MCF 10A (cell line): ENCODE measurements around the gene TMEM221. TPM values are rescaled to one million over a fixed set of nuclear protein-coding genes. Genes with fewer than 3 reads are reported as not detected.

Source experiments
- BruUV-seq: library from RNA; stranded (reverse); fragments of 400-500 nt; replicated peaks from 2 replicates; lab custom pipeline; 2021; lab: Mats Ljungman, UMichigan
- CTCF ChIA-PET: fragments of 300-600 bp; sonication (Branson Sonifier 250); formaldehyde crosslinking; extraction: SDS; loops from one replicate; lab custom pipeline; 2021; ENCODE audit warnings: antibody characterized with exemption, inconsistent platforms; lab: Yijun Ruan, JAX
- POLR2A ChIA-PET: fragments of 300-600, 350-650 bp; sonication (Branson Sonifier 250); formaldehyde crosslinking; extraction: SDS; loops from one replicate; lab custom pipeline; 2020; ENCODE audit warnings: antibody characterized with exemption, inconsistent platforms; lab: Yijun Ruan, JAX
- DNase-seq: peaks from one replicate; pipeline ENCODE4 v3.0.0-alpha.2; 2018; ENCODE audit not compliant: unreplicated experiment
- H3K27ac Mint-ChIP-seq: one replicate; pipeline ENCODE4 v1.8.0; 2022; ENCODE audit warnings: mild to moderate bottlenecking, low read depth, mixed read lengths; ENCODE audit not compliant: unreplicated experiment
- H3K27me3 Mint-ChIP-seq: one replicate; pipeline ENCODE4 v1.8.0; 2022; ENCODE audit warnings: mixed read lengths; ENCODE audit not compliant: insufficient read depth, unreplicated experiment
- H3K36me3 Mint-ChIP-seq: one replicate; pipeline ENCODE4 v1.8.0; 2022; ENCODE audit warnings: mild to moderate bottlenecking, moderate library complexity, mixed read lengths; ENCODE audit not compliant: insufficient read depth, unreplicated experiment
- H3K4me1 Mint-ChIP-seq: one replicate; pipeline ENCODE4 v1.8.0; 2022; ENCODE audit warnings: mixed read lengths; ENCODE audit not compliant: insufficient read depth, unreplicated experiment
- H3K4me3 Mint-ChIP-seq: one replicate; pipeline ENCODE4 v1.8.0; 2022; ENCODE audit warnings: mild to moderate bottlenecking, moderate library complexity, mixed read lengths; ENCODE audit not compliant: unreplicated experiment
- H3K9me3 Mint-ChIP-seq: one replicate; pipeline ENCODE4 v1.8.0; 2022; ENCODE audit warnings: mixed read lengths; ENCODE audit not compliant: unreplicated experiment
- intact Hi-C: fragments of 100-400 bp; cut with micrococcal nuclease; formaldehyde crosslinking; loops from 2 replicates; pipeline ENCODE4 v1.14.1; 2022
- total RNA-seq: library from RNA; stranded (reverse); gene quantifications from 2 replicates; pipeline ENCODE4 v1.2.3, GENCODE V29; 2022
- TF ChIP-seq, protein P1 (sequence below): fragments of 200-600 bp; IDR thresholded peaks from one replicate; pipeline ENCODE4 v1.8.0; 2022; ENCODE audit warnings: antibody characterized with exemption, mild to moderate bottlenecking; ENCODE audit not compliant: unreplicated experiment

The TMEM221 gene
- total RNA-seq, 1 experiment from 2014 or later, result not detected

DNA sequence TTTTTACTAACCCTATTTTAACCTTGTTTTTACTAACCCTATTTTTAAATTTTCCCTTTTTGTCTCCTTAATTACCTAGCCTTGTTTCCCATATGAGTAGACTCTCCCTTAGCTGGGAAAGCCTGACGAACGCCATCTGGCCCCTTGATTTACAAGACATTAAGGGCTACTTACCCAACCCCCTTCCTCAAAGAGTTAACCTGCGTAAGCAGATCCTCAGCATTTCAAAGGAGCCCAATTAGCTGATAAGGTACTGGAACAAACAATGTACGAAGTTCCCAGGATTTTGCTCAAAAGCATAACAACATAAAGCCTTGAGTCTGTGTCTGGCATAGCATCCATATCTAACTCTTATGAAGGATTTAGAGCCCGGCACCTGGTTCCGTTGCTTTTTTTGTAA, 33.3 kb downstream of the TMEM221 start:
- DNase-seq, result no peak
- Mint-ChIP-seq H3K4me1 (peaks cover 10% of the 10 kb centered on the region), H3K27me3 (no peaks in the 10 kb centered on the region), H3K9me3 (no peaks in the 10 kb centered on the region), H3K36me3 (peaks cover 33% of the 10 kb centered on the region), H3K4me3 (no peak overlapping the region), H3K27ac (no peak overlapping the region)
- CTCF ChIA-PET, result interaction anchor here (1.2 kb wide), 1 partner anchor 66 kb away, joined by 4 read pairs; no protein-coding TSS in a partner anchor
- intact Hi-C loops, result no loop called here
- POLR2A ChIA-PET, result interaction anchor here (1.2 kb wide), 1 partner anchor 444 kb away, joined by 3 read pairs; no protein-coding TSS in a partner anchor
- no TSS peak for BruUV-seq
- TF ChIP-seq, protein P1, sequence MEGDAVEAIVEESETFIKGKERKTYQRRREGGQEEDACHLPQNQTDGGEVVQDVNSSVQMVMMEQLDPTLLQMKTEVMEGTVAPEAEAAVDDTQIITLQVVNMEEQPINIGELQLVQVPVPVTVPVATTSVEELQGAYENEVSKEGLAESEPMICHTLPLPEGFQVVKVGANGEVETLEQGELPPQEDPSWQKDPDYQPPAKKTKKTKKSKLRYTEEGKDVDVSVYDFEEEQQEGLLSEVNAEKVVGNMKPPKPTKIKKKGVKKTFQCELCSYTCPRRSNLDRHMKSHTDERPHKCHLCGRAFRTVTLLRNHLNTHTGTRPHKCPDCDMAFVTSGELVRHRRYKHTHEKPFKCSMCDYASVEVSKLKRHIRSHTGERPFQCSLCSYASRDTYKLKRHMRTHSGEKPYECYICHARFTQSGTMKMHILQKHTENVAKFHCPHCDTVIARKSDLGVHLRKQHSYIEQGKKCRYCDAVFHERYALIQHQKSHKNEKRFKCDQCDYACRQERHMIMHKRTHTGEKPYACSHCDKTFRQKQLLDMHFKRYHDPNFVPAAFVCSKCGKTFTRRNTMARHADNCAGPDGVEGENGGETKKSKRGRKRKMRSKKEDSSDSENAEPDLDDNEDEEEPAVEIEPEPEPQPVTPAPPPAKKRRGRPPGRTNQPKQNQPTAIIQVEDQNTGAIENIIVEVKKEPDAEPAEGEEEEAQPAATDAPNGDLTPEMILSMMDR, result no peak

DNA sequence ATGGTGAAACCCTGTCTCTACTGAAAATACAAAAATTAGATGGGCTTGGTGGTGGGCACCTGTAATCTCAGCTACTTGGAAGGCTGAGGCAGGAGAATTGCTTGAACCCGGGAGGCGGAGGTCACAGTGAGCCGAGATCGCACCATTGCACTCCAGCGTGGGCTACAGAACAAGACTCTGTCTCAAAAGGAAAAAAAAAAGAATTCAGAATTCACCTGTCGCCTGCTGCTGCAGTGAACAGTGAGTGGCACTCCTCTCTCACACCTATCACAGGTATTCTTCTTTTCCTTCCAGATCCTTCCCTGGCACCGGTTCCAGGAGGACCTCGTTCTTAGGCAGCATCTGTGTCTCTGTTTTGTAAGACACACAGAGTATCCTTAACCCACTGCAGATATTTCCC, 34.4 kb downstream of the TMEM221 start:
- Mint-ChIP-seq H3K36me3 (peaks cover 33% of the 10 kb centered on the region), H3K27me3 (no peaks in the 10 kb centered on the region), H3K4me1 (peaks cover 5% of the 10 kb centered on the region), H3K4me3 (no peak overlapping the region), H3K27ac (no peak overlapping the region), H3K9me3 (no peaks in the 10 kb centered on the region)
- CTCF ChIA-PET, result no interaction called here
- intact Hi-C loops, result no loop called here
- no TSS peak for BruUV-seq
- DNase-seq, result no peak
- TF ChIP-seq, protein P1, result no peak
- POLR2A ChIA-PET, result no interaction called here

DNA sequence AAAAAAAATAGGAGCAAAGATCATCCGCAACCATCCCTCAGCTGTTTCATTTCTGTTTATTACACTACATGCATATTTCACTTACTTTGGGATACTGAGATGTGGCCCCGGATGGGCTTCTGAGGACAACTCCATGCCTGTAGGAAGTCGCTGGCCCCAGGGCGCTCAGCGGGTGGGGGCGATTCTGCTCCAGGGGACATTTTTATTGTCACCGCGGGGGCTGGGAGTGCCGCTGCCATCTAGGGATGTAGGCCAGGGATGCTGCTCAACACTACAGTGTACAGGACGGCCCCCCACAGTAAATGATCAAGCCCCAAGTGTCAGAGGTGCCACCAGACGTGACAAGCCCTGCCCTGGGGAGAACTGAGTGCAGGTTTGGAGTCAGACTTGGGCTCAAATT, 36.7 kb downstream of the TMEM221 start:
- no peaks in the 10 kb centered on the region for H3K9me3 Mint-ChIP-seq
- ChIA-PET POLR2A (no interaction called here), CTCF (interaction anchor here (0.8 to 1.4 kb wide), 2 partner anchors 21 to 66 kb away, joined by 4 to 6 read pairs; no protein-coding TSS in a partner anchor)
- H3K36me3 Mint-ChIP-seq, result peaks cover 33% of the 10 kb centered on the region
- H3K27me3 Mint-ChIP-seq, result no peaks in the 10 kb centered on the region
- TF ChIP-seq, protein P1, result no peak
- intact Hi-C loops, result no loop called here
- no peak overlapping the region for H3K4me3 Mint-ChIP-seq
- DNase-seq, result no peak
- H3K27ac Mint-ChIP-seq, result no peak overlapping the region
- H3K4me1 Mint-ChIP-seq, result peaks cover 8% of the 10 kb centered on the region
- BruUV-seq, result no TSS peak

DNA sequence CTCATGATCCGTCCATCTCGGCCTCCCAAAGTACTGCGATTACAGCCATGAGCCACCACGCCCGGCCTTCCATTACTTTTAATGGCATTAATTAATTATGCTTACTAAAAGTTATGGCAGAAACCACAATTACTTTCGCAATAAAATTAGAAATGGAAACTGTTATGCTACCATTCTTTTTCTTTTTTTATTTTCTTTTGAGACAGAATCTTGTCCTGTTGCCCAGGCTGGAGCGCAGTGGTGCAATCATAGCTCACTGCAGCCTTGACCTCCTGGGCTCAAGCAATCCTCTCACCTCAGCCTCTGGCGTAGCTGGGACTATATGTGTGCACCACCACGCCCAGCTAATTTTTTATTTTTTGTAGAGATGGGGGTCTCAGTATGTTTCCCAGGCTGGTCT, 38.5 kb downstream of the TMEM221 start:
- H3K4me3 Mint-ChIP-seq, result no peak overlapping the region
- no TSS peak for BruUV-seq
- DNase-seq, result no peak
- no peaks in the 10 kb centered on the region for H3K27me3 Mint-ChIP-seq
- H3K4me1 Mint-ChIP-seq, result peaks cover 9% of the 10 kb centered on the region
- H3K9me3 Mint-ChIP-seq, result no peaks in the 10 kb centered on the region
- H3K27ac Mint-ChIP-seq, result no peak overlapping the region
- CTCF ChIA-PET, result interaction anchor here (0.5 to 0.9 kb wide), 2 partner anchors 16 to 128 kb away, joined by 3 read pairs; partner anchors contain the start of gene CCDC194
- intact Hi-C loops, result no loop called here
- POLR2A ChIA-PET, result interaction anchor here (1.1 kb wide), 1 partner anchor 10 kb away, joined by 3 read pairs; the partner anchor contains the start of gene MVB12A
- H3K36me3 Mint-ChIP-seq, result peaks cover 22% of the 10 kb centered on the region
- TF ChIP-seq, protein P1, result no peak
